Left lung (tissue), 10 donors: Measurements from ENCODE around the gene SESN1. TPM values are rescaled to one million over a fixed set of nuclear protein-coding genes. Genes with fewer than 3 reads are reported as not detected.

ENCODE experiments used
- ATAC-seq: fragments of 200-7000 bp; cut with Tn5 transposase; one replicate; pipeline ENCODE4 v1.9.1; 2020; ENCODE audit warnings: moderate library complexity
- DNase-seq, 4 donors: peaks; one replicate each; pipeline ENCODE4 v3.0.0-alpha.2; 2013 to 2020
- H3K27ac ChIP-seq, 2 donors: fragments of 200-600 bp; sonication (generic) in 1 of 2; one replicate each; pipeline versions ENCODE4 v1.5.0 to v1.8.0; 2020 to 2021
- H3K27me3 ChIP-seq, 2 donors: fragments of 200-600 bp; sonication (generic) in 1 of 2; one replicate each; pipeline versions ENCODE4 v1.5.0 to v1.8.0; 2020 to 2021
- H3K36me3 ChIP-seq, 2 donors: fragments of 200-600 bp; sonication (generic) in 1 of 2; one replicate each; pipeline versions ENCODE4 v1.5.0 to v1.8.0; 2020 to 2021
- H3K4me1 ChIP-seq, 2 donors: fragments of 200-600 bp; one replicate each; pipeline ENCODE4 v1.8.0; 2021
- H3K4me3 ChIP-seq, 2 donors: fragments of 200-600 bp; sonication (generic) in 1 of 2; one replicate each; pipeline versions ENCODE4 v1.5.0 to v1.8.0; 2020 to 2021; ENCODE audit warnings: mild to moderate bottlenecking in 1 of 2
- H3K9me3 ChIP-seq, 2 donors: fragments of 200-600 bp; sonication (generic) in 1 of 2; one replicate each; pipeline versions ENCODE4 v1.5.0 to v1.8.0; 2020 to 2021
- CTCF ChIP-seq, 2 donors: fragments of 200-600 bp; sonication (generic) in 1 of 2; IDR thresholded peaks; one replicate each; pipeline versions ENCODE4 v1.5.0 to v1.8.0; 2021; ENCODE audit warnings: antibody characterized with exemption in 2 of 2
- intact Hi-C, 2 donors: fragments of 100-400 bp; cut with DNase I; formaldehyde crosslinking; loops; one replicate each; pipeline versions ENCODE4 v1.11.2 to v1.14.2; 2022
- polyA plus RNA-seq, 6 donors: library from polyadenylated mRNA; unstranded; fragments of 120-200 nt; gene quantifications; one replicate each; pipeline ENCODE4 v1.2.1, GENCODE V29; 2013; ENCODE audit not compliant: insufficient read length in 6 of 6
- total RNA-seq, 2 donors: library from RNA; stranded (reverse); fragmentation: NEBNext Ultra II Directional; extraction: Animal tissue kit (Norgen Biotek cat#: 25700); gene quantifications; one replicate each; pipeline ENCODE4 v1.2.1, GENCODE V29; 2021
- donor health status: DM: no; HTN: yes; CAD: no.
- donor health status: DM: no; HTN: no; CAD: no.

SESN1 gene
- total and polyA plus RNA-seq, 8 donors, result 20.5 to 90.5 (median 65.7) TPM

GRCh38 chr6:109002882-109003281 lies 91.8 kb downstream of the SESN1 start:
- peaks cover 19 to 52% of the 10 kb centered on the region in 2 donors for H3K4me1 ChIP-seq
- no peaks in the 10 kb centered on the region for H3K9me3 ChIP-seq
- intact Hi-C loops, result no loop called here
- no peaks in the 10 kb centered on the region for H3K27me3 ChIP-seq
- no peak for TF ChIP-seq CTCF (IDR thresholded peaks at IDR 0.05)
- H3K27ac ChIP-seq, result peak overlapping the region in 1 of 2 donors; percentile 74
- peak; percentile 11 for ATAC-seq
- no peak overlapping the region for H3K4me3 ChIP-seq
- DNase-seq, result no peak
- peaks cover 0 to 18% of the 10 kb centered on the region in 2 donors for H3K36me3 ChIP-seq

GRCh38 chr6:109002051-109002697 lies 92.5 kb downstream of the SESN1 start:
- ATAC-seq (peak; percentile 48), DNase-seq (peak in 2 of 4 donors; percentile 63 to 65)
- no peak for TF ChIP-seq CTCF (IDR thresholded peaks at IDR 0.05)
- H3K27me3 ChIP-seq, result no peaks in the 10 kb centered on the region
- peaks cover 19 to 45% of the 10 kb centered on the region in 2 donors for H3K4me1 ChIP-seq
- peak overlapping the region; percentile 20 to 74 for H3K27ac ChIP-seq
- no peaks in the 10 kb centered on the region for H3K9me3 ChIP-seq
- intact Hi-C loops, result no loop called here
- no peak overlapping the region for H3K4me3 ChIP-seq
- peaks cover 0 to 18% of the 10 kb centered on the region in 2 donors for H3K36me3 ChIP-seq

- H3K36me3 ChIP-seq, result peaks cover 0 to 20% of the 10 kb centered on the region in 2 donors
- ATAC-seq (no peak), DNase-seq (peak in 2 of 4 donors; percentile 61 to 77)
- TF ChIP-seq CTCF (IDR thresholded peaks at IDR 0.05), result no peak
- peak overlapping the region; percentile 20 to 74 for H3K27ac ChIP-seq
- intact Hi-C loops, result no loop called here
- peaks cover 19 to 37% of the 10 kb centered on the region in 2 donors for H3K4me1 ChIP-seq
- H3K9me3 ChIP-seq, result no peaks in the 10 kb centered on the region
- no peak overlapping the region for H3K4me3 ChIP-seq
- H3K27me3 ChIP-seq, result no peaks in the 10 kb centered on the region
Observed at GRCh38 chr6:109001291-109001894, 93.3 kb downstream of the SESN1 start.

- Histone ChIP-seq H3K27ac (no peak overlapping the region), H3K4me3 (no peak overlapping the region), H3K27me3 (no peaks in the 10 kb centered on the region), H3K36me3 (peaks cover 0 to 22% of the 10 kb centered on the region in 2 donors), H3K9me3 (no peaks in the 10 kb centered on the region), H3K4me1 (peaks cover 19 to 28% of the 10 kb centered on the region in 2 donors)
- ATAC-seq, result no peak
- intact Hi-C loops, result no loop called here
- DNase-seq, result no peak
- no peak for TF ChIP-seq CTCF (IDR thresholded peaks at IDR 0.05)
Observed at GRCh38 chr6:109000289-109000688, 94.4 kb downstream of the SESN1 start.

GRCh38 chr6:108999428-108999827 lies 95.2 kb downstream of the SESN1 start:
- H3K27me3 ChIP-seq, result no peaks in the 10 kb centered on the region
- peaks cover 0 to 27% of the 10 kb centered on the region in 2 donors for H3K36me3 ChIP-seq
- no peaks in the 10 kb centered on the region for H3K9me3 ChIP-seq
- peaks cover 15 to 21% of the 10 kb centered on the region in 2 donors for H3K4me1 ChIP-seq
- no peak for TF ChIP-seq CTCF (IDR thresholded peaks at IDR 0.05)
- DNase-seq (no peak), ATAC-seq (no peak)
- no peak overlapping the region for H3K4me3 ChIP-seq
- intact Hi-C loops, result no loop called here
- no peak overlapping the region for H3K27ac ChIP-seq
